Measurements from ENCODE around the gene P4HA3. TPM values are rescaled to one million over a fixed set of nuclear protein-coding genes. Genes with fewer than 3 reads are reported as not detected.

The P4HA3 gene
- total RNA-seq, 1 experiment from 2014 or later = 0.13 TPM

DNA sequence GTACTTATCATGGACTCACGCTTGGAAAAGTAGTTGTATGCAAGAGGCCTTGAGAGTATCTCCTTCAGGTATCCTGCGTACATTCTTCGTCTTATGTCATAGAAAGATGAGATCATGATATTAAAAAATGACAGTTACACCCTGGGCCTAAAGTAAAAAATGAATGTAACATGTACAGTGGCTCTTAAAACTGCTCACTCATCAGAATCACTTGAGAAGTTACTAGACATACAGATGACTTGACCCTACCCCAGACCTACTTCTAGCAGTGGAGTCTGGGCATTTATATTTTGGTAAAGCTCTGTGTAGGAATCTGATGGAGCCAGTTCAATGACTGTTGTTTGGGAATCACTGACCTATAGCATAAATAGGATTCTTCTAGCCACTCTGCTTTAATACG, 85.9 kb downstream of the P4HA3 start:
- ChIA-PET CTCF (interaction anchor here (1.0 kb wide), 1 partner anchor 17 kb away, joined by 3 read pairs; no protein-coding TSS in a partner anchor), POLR2A (no interaction called here)
- Mint-ChIP-seq H3K4me1 (peaks cover 11% of the 10 kb centered on the region), H3K27me3 (ENCODE audit: low read depth) (no peaks in the 10 kb centered on the region), H3K36me3 (peaks cover 20% of the 10 kb centered on the region), H3K4me3 (no peak overlapping the region), H3K27ac (no peak overlapping the region), H3K9me3 (peaks cover 7% of the 10 kb centered on the region; the same call in 1 of the 2 replicates)
- TF ChIP-seq JUN (CRISPR knock-in tag; IDR thresholded peaks at IDR 0.05) (no peak), ZBTB43 (CRISPR knock-in tag; IDR thresholded peaks at IDR 0.05) (no peak), ZNF263 (CRISPR knock-in tag; IDR thresholded peaks at IDR 0.05; ENCODE audit: low read depth) (no peak), ZNF219 (CRISPR knock-in tag; IDR thresholded peaks at IDR 0.05; ENCODE audit: borderline replicate concordance) (no peak), ZMAT4 (CRISPR knock-in tag; IDR thresholded peaks at IDR 0.05) (no peak), ERG (CRISPR knock-in tag; IDR thresholded peaks at IDR 0.05) (no peak)
- ATAC-seq (no peak), DNase-seq (ENCODE audit: low spot score) (no peak)

GRCh38 chr11:74221816-74222215, 89.6 kb downstream of the P4HA3 start:
- DNase-seq (ENCODE audit: low spot score) = no peak
- TF ChIP-seq ETV6 (CRISPR knock-in tag; IDR thresholded peaks at IDR 0.05) (no peak), CREB1 (CRISPR knock-in tag; IDR thresholded peaks at IDR 0.05) (no peak), E2F5 (CRISPR knock-in tag; IDR thresholded peaks at IDR 0.05) (no peak), SP1 (CRISPR knock-in tag; conservative IDR thresholded peaks at IDR 0.05) (no peak), ZNF281 (CRISPR knock-in tag; IDR thresholded peaks at IDR 0.05) (no peak), ZNF532 (CRISPR knock-in tag; IDR thresholded peaks at IDR 0.05; ENCODE audit: borderline replicate concordance) (no peak)
- TF ChIP-seq, protein P1, sequence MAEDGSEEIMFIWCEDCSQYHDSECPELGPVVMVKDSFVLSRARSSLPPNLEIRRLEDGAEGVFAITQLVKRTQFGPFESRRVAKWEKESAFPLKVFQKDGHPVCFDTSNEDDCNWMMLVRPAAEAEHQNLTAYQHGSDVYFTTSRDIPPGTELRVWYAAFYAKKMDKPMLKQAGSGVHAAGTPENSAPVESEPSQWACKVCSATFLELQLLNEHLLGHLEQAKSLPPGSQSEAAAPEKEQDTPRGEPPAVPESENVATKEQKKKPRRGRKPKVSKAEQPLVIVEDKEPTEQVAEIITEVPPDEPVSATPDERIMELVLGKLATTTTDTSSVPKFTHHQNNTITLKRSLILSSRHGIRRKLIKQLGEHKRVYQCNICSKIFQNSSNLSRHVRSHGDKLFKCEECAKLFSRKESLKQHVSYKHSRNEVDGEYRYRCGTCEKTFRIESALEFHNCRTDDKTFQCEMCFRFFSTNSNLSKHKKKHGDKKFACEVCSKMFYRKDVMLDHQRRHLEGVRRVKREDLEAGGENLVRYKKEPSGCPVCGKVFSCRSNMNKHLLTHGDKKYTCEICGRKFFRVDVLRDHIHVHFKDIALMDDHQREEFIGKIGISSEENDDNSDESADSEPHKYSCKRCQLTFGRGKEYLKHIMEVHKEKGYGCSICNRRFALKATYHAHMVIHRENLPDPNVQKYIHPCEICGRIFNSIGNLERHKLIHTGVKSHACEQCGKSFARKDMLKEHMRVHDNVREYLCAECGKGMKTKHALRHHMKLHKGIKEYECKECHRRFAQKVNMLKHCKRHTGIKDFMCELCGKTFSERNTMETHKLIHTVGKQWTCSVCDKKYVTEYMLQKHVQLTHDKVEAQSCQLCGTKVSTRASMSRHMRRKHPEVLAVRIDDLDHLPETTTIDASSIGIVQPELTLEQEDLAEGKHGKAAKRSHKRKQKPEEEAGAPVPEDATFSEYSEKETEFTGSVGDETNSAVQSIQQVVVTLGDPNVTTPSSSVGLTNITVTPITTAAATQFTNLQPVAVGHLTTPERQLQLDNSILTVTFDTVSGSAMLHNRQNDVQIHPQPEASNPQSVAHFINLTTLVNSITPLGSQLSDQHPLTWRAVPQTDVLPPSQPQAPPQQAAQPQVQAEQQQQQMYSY (CRISPR knock-in tag; IDR thresholded peaks at IDR 0.05) = no peak
- TF ChIP-seq, protein P2, sequence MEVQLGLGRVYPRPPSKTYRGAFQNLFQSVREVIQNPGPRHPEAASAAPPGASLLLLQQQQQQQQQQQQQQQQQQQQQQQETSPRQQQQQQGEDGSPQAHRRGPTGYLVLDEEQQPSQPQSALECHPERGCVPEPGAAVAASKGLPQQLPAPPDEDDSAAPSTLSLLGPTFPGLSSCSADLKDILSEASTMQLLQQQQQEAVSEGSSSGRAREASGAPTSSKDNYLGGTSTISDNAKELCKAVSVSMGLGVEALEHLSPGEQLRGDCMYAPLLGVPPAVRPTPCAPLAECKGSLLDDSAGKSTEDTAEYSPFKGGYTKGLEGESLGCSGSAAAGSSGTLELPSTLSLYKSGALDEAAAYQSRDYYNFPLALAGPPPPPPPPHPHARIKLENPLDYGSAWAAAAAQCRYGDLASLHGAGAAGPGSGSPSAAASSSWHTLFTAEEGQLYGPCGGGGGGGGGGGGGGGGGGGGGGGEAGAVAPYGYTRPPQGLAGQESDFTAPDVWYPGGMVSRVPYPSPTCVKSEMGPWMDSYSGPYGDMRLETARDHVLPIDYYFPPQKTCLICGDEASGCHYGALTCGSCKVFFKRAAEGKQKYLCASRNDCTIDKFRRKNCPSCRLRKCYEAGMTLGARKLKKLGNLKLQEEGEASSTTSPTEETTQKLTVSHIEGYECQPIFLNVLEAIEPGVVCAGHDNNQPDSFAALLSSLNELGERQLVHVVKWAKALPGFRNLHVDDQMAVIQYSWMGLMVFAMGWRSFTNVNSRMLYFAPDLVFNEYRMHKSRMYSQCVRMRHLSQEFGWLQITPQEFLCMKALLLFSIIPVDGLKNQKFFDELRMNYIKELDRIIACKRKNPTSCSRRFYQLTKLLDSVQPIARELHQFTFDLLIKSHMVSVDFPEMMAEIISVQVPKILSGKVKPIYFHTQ (CRISPR knock-in tag; IDR thresholded peaks at IDR 0.05) = no peak
- ChIA-PET CTCF (interaction anchor here (1.6 kb wide), 1 partner anchor 34 kb away, joined by 3 read pairs; no protein-coding TSS in a partner anchor), POLR2A (no interaction called here)
- H3K27me3 Mint-ChIP-seq (ENCODE audit: low read depth) = no peaks in the 10 kb centered on the region
- no peak overlapping the region for H3K4me3 Mint-ChIP-seq
- ATAC-seq = no peak
- peaks cover 7% of the 10 kb centered on the region; the same call in 1 of the 2 replicates for H3K9me3 Mint-ChIP-seq
- peaks cover 3% of the 10 kb centered on the region for H3K4me1 Mint-ChIP-seq
- no peak overlapping the region for H3K27ac Mint-ChIP-seq
- H3K36me3 Mint-ChIP-seq = peaks cover 15% of the 10 kb centered on the region
